Fibroblast of peridontal ligament (primary cell): ENCODE results near the gene WWOX.

ENCODE experiments used
- DNase-seq: peaks from one replicate; pipeline ENCODE4 v3.0.0-alpha.2; 2010; ENCODE audit errors: extremely low read depth

WWOX gene

DNA sequence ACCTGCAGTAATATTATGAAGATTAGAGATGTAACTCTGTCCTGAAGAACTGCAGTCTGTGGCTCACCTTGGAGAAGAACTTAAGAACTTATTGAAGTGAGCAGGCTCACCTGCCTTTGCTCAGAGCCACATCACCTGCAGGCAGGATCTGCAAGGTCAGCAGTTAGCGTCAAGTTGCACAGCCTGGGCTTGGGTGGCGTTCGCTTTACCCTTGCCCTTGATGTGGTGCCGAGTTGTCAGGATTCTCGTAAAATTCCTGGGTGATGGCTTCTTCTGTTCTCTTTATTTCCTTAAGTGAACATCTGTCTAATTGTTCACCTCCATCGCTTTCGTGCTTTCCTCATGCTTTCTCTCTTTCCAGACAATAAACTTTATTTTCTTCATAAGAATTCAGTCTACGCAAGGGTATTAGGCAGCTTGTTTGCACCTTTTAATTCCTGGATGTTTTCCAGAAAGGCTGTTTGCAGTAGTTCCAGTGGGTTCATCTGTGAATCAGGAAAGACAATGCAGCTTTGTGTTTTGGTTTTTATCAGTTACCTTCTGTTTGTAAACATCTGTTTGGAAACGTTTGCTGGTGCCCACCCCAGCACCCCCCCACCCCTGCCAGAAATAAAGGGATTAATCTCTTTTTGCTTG lies 254.3 kb downstream of the WWOX start:
- DNase-seq, result no peak

DNA sequence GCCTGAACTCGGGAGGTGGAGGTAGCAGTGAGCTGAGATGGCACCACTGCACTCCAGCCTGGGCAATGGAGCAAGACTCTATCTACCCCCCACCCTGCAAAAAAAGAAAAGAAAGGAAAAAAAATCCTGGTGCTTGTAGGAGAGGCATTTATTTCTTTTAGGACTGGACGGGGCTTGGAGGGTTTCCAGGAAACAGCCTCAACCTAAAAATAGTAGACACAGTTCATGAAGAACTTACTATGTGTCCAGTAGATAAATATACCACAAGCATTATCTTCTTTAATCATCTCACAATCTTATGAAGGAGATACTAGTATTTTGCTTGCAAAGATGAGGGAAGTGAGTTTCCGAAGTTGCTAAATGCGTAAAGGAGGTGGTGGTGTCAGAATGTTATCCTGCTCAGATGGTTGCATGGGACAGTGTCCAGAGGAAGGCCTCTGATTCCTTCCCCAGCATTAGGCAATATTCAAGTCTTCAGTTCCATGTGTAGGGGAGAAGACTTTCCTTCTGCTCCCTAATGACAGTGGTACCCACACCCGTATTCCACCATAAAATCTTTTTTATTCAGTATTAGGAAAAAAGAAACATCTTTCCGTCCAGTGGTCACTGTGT lies 263.2 kb downstream of the WWOX start:
- DNase-seq, result no peak

DNA sequence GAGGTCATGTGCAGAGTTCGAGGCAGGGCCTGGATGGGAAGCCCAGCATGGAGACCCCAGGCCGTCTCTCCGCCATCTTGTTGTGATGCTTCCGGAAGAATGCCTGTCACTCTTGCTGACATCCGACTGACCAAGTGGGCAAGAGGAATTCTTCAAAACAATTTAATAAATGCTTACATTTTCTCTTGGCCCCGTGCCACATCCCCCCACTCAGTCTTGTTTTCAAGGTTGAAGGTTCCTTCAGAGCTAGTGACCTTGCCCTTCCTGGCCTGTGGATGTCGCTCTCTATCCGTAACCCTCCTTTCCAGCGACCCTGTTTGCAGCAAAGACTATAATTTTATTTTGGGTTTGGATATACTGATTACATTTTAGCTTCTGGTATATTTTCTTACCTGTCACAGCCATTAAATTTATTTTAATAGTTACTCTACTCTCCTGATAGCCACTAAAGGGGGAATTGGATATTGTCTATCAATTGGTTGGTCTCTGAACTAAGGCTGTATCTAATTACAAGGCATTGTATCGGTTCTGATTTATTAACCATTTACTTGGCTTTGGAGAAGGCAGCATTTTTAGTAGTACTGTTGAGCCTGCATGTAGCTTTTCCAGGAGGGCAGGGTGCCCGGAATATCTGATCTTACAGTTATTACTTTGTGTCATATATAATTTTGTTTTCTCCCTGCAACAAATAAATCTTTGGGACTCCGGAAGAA lies 264.5 kb downstream of the WWOX start:
- DNase-seq, result no peak

DNA sequence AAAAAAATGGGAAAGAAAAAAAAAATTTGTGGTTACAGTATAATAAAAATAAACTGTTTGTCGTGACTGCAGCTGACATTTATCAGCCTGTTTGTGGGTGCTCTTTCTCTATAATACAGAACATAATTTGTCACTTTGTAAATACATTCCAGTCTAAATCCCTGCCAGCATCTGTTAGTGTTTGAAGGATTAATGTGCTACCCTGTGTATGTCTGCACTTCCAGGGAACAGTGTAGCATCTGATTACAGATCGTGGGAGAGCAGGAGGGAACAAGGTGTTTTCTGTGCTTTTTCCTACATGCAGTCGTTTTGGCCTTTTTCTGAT lies 265.1 kb downstream of the WWOX start:
- no peak for DNase-seq

DNA sequence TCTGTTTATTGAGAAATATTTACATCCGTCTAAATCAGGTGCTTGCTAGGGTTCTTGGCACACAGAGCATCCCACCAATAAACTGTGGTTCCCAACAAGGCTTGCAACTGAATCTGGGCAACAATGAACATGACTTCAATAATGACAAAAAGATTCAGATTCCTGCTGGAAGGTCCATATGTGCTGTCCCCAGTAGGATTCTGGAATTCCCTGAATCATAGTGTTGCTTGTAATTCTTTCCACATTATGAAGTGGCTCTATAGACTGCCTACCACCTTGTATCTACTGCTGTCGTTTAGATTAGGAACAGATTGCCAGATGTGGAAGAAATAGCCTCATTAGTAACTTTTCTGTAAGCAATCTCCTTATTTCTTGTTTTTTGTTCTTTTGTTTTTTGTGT lies 265.9 kb downstream of the WWOX start:
- DNase-seq, result no peak

DNA sequence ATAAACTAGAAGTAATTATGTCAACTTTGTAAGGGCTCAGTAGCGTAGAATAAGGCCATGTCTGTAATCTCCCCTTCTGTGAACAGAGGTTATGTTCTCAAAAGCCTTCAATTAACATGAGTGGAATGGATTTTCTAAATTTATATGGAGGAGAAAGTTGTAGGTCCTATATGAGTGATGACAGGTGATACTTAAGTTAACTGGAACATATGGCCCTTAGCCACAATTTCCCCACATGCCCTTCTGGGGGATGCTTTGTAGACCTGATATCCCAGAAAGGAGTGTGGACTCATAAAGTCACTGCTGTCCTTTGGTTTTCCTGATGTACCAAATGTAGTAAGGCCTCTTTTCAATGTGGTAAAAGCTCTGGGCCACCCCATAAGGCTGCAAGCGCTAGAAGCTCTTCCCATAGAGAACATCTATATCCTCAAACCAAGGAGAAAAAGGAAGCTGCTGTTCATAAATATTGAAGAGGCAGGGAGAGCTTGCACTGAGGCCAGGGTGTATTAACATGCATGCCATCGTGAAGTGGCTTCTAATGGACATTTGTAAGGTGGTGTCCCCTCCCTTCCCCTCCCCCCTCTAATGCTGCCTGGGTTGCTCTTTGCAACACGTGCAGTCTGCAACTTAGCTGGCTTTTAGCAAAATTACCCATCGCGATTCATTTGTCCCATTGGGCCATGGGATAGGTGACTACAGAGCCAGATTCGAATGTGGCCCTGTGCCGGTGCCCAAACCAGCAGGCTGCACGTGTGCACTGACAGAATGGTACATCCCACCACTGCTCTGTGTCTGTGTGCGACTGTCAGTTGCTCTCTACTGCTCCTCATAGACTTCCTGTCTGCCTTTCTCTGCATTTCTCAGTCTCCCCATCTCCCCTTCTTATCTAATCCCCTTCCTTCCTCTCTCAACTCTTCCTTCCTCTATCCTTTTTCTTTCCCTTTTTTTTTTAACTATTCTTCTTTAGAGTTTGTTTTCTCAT lies 269.0 kb downstream of the WWOX start:
- no peak for DNase-seq

DNA sequence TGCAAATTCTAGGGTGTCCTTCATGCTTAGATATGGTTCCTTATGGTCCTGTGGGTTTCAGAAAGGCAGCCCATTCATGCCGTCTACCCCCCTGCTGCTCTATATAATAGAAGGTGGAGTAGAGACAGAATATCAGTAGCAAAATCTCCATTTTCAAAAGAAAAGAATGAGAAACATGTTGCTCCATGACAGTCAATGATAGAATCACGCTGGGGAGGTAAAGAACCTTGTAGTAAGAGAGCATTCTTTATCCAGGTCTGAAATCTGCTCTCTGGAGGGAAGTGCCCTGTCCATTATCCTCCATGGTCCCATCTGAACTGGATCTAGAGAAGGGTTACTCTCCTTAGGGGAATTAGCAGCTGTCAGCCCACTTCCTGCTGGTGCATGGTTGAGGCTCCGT lies 272.8 kb downstream of the WWOX start:
- no peak for DNase-seq

DNA sequence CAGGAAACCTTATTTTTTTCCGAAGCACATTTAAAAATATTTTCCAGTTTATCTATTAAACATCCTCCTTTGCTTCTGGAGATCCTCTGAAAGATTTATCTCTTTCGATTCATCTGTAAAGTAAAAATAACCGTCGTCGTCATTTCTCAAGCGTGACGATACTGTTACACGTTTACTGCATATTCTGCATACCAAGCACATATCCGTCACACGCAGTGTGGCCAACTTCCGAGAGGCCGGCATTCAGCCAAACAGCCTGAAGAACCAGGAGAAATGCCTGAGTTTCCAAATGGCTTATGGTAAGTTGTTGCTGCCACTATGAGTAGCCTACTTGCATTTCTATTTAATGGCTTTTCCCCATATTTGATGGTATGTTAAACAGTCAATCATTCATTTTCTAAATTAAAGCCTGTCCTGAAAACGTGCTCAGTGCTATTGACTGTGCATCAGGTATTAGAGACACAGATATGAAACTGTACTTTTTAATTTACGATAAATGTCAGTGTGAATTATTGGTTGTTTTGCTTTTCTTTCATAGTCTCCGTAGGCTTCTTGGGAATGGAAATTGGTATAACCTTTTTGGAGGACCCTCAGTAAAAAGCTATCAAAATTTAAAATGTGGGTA lies 275.7 kb downstream of the WWOX start:
- DNase-seq, result no peak

DNA sequence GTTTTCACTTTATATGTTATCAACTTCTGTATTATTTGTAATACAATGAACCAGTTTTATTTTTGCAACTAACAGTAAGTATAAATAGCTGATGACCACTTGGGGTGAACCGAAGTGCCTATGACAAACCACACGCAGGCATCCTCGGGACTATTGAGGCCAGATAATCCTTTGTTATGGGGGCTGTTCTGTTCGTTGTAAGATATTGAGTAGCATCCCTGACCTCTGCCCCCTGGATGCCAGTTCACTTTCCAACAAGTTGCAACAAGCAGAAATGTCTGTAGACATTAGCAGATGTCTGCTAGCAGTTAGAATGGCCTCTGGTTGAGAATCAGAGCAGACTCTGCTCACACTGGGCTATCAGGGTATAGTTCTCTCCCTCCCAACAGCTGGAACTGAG lies 277.0 kb downstream of the WWOX start:
- no peak for DNase-seq

DNA sequence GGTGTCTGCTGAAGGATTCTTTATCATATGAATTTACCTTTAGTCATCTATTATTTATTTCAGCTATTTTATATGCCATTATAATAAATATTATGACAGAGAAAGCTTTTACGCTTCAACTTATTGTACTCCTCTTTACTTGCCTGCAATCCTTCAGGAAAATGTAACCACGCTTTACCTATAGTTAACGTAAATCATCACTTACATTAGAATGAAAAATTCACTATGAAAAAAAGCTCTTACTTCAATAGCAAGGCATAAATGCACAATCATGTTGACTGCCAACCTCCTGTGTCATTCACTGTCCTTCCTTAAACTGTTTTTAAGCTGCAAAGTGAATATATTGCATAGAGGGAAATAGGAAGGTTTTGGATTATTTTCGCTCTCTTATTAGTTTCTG lies 277.9 kb downstream of the WWOX start:
- DNase-seq, result no peak

DNA sequence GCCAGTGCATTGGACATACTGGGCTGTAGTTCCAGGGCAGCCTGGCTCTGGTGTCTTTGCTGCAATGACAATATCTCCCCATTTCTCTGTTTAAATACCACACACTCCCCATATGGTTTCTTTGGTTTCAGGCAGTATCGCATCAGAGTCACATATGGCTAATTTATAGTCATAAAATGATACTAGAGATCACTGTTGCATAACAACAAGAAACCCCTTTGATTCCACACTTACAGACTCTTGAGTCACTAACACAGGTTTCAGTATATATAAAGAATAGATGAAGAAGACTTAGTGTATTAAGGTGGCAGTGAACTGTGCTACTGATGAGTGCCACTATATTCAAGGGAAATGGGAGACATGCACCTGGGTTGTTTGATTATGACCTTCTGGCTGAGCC lies 281.6 kb downstream of the WWOX start:
- DNase-seq, result no peak

DNA sequence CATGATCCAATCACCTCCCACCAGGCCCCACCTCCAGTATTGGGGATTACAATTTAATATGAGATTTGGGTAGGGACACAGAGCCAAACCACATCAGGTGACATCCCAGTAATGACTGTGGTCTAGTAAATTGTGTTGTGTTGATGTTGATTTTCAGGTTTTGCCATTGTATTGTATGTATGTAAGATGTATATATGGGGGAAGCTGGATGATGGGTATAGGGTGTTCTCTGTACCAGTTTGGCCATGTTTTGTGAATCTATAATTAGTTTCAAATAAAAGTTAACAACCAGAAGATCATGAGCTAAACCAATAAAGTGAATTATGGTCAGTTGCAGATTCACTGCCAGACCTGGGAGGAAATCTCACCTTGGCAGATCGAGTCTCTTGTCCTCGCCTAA lies 283.7 kb downstream of the WWOX start:
- no peak for DNase-seq

DNA sequence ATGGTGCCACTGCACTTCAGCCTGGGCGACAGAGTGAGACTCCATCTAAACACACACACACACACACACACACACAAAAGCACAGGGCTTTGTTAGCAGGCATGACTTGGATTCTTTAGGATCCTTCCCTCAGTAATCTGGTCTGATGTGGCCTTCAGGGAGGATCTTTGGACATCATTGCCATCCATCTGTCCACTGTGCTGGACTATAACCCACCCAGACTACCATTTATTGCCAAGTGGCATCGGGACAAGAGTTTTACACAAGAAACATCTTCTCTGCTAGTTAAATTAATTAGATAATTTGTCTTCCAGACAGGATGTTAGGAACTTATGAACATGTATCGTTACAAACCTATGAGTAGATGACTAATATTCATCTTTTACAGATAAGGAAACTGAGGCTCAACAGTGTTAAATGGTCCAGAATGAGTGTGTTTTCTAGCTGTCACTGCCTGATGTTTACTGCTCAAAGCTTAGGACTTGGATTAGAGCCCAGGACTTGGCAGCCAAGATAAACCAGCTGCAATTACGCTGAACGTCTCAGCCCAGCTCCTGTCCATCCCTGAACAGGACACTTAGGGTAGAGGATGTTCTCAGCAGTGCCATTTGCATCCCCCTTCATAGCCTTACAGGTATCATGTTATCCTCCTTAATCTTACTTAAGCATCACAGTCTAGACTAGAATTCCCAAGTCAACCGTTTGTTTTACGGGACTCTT lies 285.8 kb downstream of the WWOX start:
- DNase-seq, result no peak

DNA sequence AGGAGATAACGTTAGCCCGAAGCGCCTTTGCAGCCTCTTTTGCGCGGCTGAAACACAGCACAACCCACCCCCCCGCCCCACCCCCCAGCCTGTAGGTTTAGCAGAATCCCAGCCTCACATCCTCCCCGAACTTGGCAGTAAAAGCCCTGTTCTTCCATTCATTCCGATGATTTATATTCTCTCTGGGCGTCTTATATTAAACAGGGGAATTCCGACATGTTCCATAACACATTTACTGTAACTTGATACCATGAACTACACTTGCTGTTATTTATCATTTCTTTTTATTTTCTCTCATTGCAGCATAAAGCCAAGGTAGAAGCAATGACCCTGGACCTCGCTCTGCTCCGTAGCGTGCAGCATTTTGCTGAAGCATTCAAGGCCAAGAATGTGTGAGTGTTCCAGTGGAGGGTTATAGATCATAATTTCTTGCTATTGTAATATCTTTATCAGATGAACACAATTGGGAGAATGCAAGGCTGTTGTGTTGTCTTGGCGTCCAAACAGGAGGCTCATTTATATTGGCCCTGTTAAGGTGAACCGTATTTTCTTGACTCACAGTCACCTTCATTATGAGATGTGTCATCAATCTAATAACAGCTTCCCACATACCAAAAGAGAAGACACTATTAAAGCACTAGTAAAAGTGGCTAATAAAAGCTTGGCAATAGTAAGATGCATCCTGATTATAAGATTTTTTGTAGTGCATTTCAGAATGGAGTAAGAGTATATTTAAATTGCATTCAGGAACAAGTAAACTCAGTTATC lies 287.3 kb downstream of the WWOX start:
- DNase-seq, result no peak

DNA sequence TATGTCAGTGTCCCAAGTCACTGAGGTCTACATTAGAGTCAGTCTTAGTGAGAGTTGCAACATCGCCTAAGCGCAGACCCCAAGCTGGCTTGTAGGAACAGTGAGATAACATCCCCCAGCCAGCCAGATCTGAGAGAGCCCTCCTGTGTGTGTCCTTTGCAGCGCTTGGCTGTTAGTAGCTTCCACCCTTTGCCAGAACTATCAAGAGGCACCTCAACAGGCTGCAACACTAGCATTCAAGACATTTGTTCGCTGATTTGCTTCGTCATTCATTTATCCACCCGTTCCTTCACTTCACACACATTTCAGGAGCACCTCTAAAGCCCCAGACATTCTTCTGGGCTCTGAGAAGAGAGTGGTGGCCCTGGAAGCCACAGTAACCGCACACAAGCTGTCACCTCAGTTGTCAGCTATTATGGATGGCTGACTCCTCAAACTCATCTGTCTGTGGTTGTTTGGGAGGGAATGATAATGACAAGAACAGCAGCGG lies 289.6 kb downstream of the WWOX start:
- no peak for DNase-seq

DNA sequence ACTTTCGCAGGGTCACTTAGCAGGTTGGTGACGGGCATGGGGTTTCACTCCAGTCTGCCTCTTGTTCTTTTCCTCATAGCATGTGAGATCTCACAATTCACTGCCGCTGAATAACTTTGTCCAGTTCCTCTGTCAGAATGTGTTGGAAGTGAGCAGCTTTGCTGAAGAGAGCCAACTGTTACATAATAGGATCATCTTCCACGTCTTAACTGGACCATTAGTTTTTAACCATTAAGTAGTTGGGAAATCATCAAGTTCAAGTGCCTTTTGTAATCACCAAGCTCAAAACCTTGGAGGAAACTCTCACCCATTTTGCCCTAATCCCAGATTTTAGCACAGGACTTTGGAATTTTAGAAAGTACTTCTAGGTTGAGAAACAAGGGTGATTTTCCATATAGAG lies 290.6 kb downstream of the WWOX start:
- no peak for DNase-seq

DNA sequence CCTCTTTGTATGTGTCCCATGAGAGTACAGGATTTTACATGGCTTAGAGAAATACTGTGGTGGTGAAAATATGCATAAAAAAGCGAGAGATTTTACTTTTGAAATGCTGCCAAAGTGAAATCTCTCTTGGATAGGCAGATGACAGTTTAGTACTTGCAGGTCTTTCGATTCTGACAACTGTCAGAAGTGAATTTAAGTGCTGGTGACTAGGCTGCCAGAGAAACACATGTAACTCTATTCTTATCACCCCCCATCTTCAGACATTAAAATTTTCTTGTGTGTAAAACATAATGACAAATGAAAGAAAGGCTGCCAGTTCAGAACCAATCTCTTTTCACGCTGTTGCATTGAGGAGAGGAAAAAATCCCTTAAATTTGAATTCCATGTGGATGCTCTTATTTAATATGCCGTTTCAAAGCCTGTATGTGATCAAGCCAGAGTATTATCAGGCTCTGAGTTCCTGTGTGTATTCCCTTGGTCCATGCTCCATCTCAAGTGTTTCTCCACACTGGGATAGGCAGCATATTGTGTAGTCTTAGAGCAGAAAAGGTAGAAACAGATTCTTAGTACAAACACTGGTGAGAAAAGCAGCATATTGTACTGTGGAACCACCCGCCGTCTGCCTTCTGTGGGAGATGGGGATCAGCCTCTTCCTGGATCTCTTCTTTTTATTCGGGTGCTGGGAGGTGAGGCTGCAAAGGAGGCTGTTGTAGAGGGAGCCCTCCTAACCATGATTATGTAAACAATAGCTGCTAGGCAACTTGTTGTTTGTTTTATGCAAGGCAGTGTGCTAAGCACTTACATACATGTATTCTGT lies 291.3 kb downstream of the WWOX start:
- no peak for DNase-seq

DNA sequence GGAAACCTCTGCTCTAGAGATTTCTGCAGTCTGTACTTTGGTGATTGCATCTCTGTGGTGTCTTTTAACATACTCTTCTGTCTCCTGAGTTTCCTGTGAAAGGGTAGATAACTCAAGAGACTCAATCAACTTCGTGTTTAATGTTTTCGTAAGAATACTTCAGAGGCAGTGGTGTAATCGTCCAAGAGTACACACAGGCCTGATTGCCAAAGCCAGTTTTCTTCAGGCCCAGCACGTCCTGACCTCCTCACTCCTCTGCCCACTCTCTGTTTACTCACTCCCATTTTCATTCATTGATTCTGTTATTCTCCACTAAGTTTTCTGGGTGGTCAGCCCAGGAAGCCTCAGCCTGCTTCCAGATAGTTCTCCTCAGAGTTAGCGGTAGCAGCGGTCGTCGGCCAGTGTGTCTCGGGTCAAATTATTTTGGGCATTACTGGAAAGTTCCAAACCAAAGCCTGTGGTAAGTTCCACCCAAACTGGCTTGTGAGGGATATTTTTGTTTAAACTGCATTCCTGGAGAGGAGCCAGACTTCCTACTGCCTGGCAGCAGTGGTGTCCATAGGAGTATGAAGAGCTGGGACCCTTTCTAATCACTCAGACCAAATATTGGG lies 293.2 kb downstream of the WWOX start:
- no peak for DNase-seq

DNA sequence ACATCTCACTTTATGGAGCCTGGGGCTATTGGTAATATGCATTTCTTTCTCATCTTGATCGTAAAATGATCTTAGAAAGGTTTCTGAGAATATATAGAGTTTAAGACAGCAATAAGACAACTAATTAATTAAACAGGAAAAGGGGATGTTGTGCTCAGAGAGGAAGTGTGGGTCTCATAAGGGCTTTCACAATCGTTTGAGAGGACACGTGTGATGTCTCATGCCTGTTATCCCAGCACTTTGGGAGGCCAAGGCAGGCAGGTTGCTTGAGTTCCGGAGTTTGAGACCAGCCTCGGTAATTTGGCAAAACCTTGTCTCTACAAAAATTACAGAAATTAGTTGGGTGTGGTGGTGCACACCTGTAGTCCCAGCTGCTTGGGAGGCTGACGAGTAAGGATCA lies 295.6 kb downstream of the WWOX start:
- DNase-seq, result no peak
